ENCODE data around the gene LONRF2.
"Not testable (repeated sequence)": the region's sequence is repeated elsewhere in the genome, so short reads cannot be mapped to it uniquely, and the experiment has no call there.

The LONRF2 gene

GRCh38 chr2:100350661-100351185 is 28.4 kb upstream of the LONRF2 start:
- no peak for DNase-seq (ENCODE audit: low read depth)
- TF ChIP-seq, protein P1, sequence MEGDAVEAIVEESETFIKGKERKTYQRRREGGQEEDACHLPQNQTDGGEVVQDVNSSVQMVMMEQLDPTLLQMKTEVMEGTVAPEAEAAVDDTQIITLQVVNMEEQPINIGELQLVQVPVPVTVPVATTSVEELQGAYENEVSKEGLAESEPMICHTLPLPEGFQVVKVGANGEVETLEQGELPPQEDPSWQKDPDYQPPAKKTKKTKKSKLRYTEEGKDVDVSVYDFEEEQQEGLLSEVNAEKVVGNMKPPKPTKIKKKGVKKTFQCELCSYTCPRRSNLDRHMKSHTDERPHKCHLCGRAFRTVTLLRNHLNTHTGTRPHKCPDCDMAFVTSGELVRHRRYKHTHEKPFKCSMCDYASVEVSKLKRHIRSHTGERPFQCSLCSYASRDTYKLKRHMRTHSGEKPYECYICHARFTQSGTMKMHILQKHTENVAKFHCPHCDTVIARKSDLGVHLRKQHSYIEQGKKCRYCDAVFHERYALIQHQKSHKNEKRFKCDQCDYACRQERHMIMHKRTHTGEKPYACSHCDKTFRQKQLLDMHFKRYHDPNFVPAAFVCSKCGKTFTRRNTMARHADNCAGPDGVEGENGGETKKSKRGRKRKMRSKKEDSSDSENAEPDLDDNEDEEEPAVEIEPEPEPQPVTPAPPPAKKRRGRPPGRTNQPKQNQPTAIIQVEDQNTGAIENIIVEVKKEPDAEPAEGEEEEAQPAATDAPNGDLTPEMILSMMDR (IDR thresholded peaks at IDR 0.05; ENCODE audit: low read depth, low read length, missing control alignments), result no peak
- no peak overlapping the region for H3K4me3 ChIP-seq (ENCODE audit: low read depth, low read length)

DNA sequence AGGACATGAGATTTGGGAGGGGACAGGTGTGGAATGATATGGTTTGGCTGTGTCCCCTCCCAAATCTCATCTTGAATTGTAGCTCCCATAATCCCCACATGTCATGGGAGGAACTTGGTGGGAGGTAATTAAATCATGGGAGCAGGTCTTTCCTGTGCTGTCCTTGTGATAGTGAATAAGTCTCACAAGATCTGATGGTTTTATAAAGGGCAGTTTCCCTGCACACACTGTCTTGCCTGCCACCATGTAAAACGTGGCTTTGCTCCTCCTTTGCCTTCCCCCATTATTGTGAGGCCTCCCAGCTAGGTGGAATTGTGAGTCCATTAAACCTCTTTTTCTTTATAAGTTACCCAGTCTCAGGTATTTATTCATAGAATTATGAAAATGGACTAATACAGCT is 22.8 kb upstream of the LONRF2 start:
- H3K4me3 ChIP-seq (ENCODE audit: low read depth, low read length); DNase-seq (ENCODE audit: low read depth): not testable (repeated sequence)

- H3K4me3 ChIP-seq (ENCODE audit: low read depth, low read length), result no peak overlapping the region
- no peak for DNase-seq (ENCODE audit: low read depth)
- TF ChIP-seq, protein P1 (IDR thresholded peaks at IDR 0.05; ENCODE audit: low read depth, low read length, missing control alignments), result no peak
Observed at GRCh38 chr2:100344433-100344832, 22.1 kb upstream of the LONRF2 start.

GRCh38 chr2:100342466-100342865 is 20.2 kb upstream of the LONRF2 start:
- H3K4me3 ChIP-seq (ENCODE audit: low read depth, low read length); DNase-seq (ENCODE audit: low read depth): not testable (repeated sequence)

- TF ChIP-seq, protein P1 (IDR thresholded peaks at IDR 0.05; ENCODE audit: low read depth, low read length, missing control alignments), result no peak
- no peak for DNase-seq (ENCODE audit: low read depth)
- no peak overlapping the region for H3K4me3 ChIP-seq (ENCODE audit: low read depth, low read length)
Observed at GRCh38 chr2:100339823-100340222, 17.5 kb upstream of the LONRF2 start.

GRCh38 chr2:100334929-100335328 is 12.6 kb upstream of the LONRF2 start:
- H3K4me3 ChIP-seq (ENCODE audit: low read depth, low read length), result no peak overlapping the region
- no peak for DNase-seq (ENCODE audit: low read depth)
- TF ChIP-seq, protein P1 (IDR thresholded peaks at IDR 0.05; ENCODE audit: low read depth, low read length, missing control alignments), result no peak

DNA sequence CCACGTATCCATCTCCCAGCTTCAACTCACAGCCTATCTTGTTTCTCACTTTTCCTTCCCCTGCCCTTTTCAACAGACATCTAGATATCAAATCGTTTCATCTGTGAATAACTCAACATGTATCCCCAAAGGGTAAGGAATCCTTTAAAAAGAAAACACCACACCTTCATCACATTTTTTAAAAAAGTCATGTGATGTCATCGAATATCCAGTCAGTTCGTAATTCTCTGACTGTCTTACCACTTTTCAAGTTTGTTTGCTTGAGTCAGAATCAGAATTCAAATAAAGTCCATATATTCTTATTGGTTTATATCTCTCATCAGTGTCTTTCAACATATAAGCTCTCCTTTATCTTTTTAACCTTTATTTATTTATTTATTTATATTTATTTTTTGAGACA is 5.4 kb upstream of the LONRF2 start:
- TF ChIP-seq, protein P1 (IDR thresholded peaks at IDR 0.05; ENCODE audit: low read depth, low read length, missing control alignments), result no peak
- DNase-seq (ENCODE audit: low read depth), result no peak
- no peak overlapping the region for H3K4me3 ChIP-seq (ENCODE audit: low read depth, low read length)

DNA sequence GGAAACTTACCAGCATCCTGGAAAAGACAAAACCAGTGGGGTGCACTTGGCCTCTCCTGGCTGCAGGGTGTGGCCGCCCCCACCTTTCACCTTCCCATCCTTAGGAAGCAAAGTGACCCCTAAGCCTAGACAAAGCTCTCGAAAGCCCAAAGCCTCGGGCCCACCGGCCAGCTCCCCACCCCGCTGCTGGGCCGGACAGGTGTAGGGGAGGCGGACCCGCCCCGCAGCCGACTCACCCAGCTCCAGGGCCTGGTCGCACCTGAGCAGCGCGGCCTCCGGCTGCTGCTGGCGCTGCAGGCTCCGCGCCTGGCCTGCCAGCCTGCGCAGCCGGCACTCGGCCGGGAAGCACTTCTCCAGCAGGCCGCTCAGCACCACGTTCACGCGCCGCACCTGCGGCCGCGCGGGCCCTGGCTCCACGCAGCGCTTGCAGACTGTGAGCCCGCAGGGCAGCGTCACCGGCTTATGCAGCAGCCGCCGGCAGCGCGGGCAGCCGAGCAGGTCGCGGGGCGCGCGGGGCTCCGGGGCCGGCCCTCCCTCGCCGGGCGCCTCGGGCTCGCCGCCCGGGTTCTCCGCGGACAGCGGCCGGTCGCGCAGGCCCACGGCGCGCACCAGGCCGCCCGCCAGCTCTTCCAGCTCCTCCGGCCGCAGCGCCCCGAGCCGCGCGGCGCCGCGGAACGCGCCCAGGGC is 979 bp downstream of the LONRF2 start:
- TF ChIP-seq, protein P1 (IDR thresholded peaks at IDR 0.05; ENCODE audit: low read depth, low read length, missing control alignments), result no peak
- DNase-seq (ENCODE audit: low read depth), result no peak
- H3K4me3 ChIP-seq (ENCODE audit: low read depth, low read length), result no peak overlapping the region
